Measurements from ENCODE around the gene CSF2RB. TPM values are rescaled to one million over a fixed set of nuclear protein-coding genes. Genes with fewer than 3 reads are reported as not detected.

CSF2RB gene
- total RNA-seq, 1 donor from 2014 or later: 19.8 TPM

GRCh38 chr22:36934418-36935312, 21.2 kb downstream of the CSF2RB start:
- DNase-seq (ENCODE audit: extremely low read depth, low read depth, low spot score): no peak

- DNase-seq (ENCODE audit: extremely low read depth, low read depth, low spot score): no peak
These were observed 21.8 kb downstream of the CSF2RB start for GRCh38 chr22:36935313-36935610.

GRCh38 chr22:36935694-36936093, 22.3 kb downstream of the CSF2RB start:
- DNase-seq (ENCODE audit: extremely low read depth, low read depth, low spot score): no peak

GRCh38 chr22:36936362-36937116, 23.1 kb downstream of the CSF2RB start:
- DNase-seq (ENCODE audit: extremely low read depth, low read depth, low spot score): no peak

GRCh38 chr22:36937319-36938027, 24.0 kb downstream of the CSF2RB start:
- DNase-seq (ENCODE audit: extremely low read depth, low read depth, low spot score): no peak

- no peak for DNase-seq (ENCODE audit: extremely low read depth, low read depth, low spot score)
These were observed 24.6 kb downstream of the CSF2RB start for GRCh38 chr22:36938028-36938425.

GRCh38 chr22:36938886-36939285, 25.5 kb downstream of the CSF2RB start:
- no peak for DNase-seq (ENCODE audit: extremely low read depth, low read depth, low spot score)

GRCh38 chr22:36940676-36941075, 27.2 kb downstream of the CSF2RB start:
- DNase-seq (ENCODE audit: extremely low read depth, low read depth, low spot score): no peak

GRCh38 chr22:36942556-36942955, 29.1 kb downstream of the CSF2RB start:
- DNase-seq (ENCODE audit: extremely low read depth, low read depth, low spot score): no peak

GRCh38 chr22:36946421-36947158, 33.2 kb downstream of the CSF2RB start:
- DNase-seq (ENCODE audit: extremely low read depth, low read depth, low spot score): no peak

GRCh38 chr22:36948273-36949225, 35.1 kb downstream of the CSF2RB start:
- DNase-seq (ENCODE audit: extremely low read depth, low read depth, low spot score): no peak

GRCh38 chr22:36950797-36951590, 37.6 kb downstream of the CSF2RB start:
- DNase-seq (ENCODE audit: extremely low read depth, low read depth, low spot score): no peak

GRCh38 chr22:36951746-36952145, 38.3 kb downstream of the CSF2RB start:
- no peak for DNase-seq (ENCODE audit: extremely low read depth, low read depth, low spot score)

- DNase-seq (ENCODE audit: extremely low read depth, low read depth, low spot score): no peak
These were observed 40.0 kb downstream of the CSF2RB start for GRCh38 chr22:36953239-36954080.

GRCh38 chr22:36954251-36955014, 41.0 kb downstream of the CSF2RB start:
- no peak for DNase-seq (ENCODE audit: extremely low read depth, low read depth, low spot score)

- DNase-seq (ENCODE audit: extremely low read depth, low read depth, low spot score): no peak
These were observed 42.3 kb downstream of the CSF2RB start for GRCh38 chr22:36955691-36956090.

- DNase-seq (ENCODE audit: extremely low read depth, low read depth, low spot score): no peak
These were observed 44.9 kb downstream of the CSF2RB start for GRCh38 chr22:36958366-36958765.

All from glomerular endothelial cell (primary cell).